CD8-positive, alpha-beta memory T cell (primary cell): ENCODE data around the gene PARP15. TPM values are rescaled to one million over a fixed set of nuclear protein-coding genes. Genes with fewer than 3 reads are reported as not detected.

Source experiments
- polyA plus RNA-seq: library from polyadenylated mRNA; unstranded; fragments of 300-500 nt; fragmentation: Illumina TruSeq; gene quantifications from one replicate; pipeline ENCODE4 v1.2.3, GENCODE V29; 2021
- total RNA-seq, 2 experiments: library from RNA; stranded (reverse); gene quantifications; one replicate each; pipeline ENCODE4 v1.2.3, GENCODE V29; 2021

The PARP15 gene
- total and polyA plus RNA-seq, 3 experiments from 2014 or later = 8.5 to 13.9 (median 12.7) TPM

Other genes starting within 250 kb of the PARP15 start
- gene MIX23, start 194.4 kb upstream of the PARP15 start, total RNA-seq = 100 to 1,000 TPM; 140 to 175 TPM
- gene MIX23, start 194.4 kb upstream of the PARP15 start, polyA plus RNA-seq = 11.3 TPM
- 10 to 100 TPM; 62.6 to 63.3 TPM for gene FAM162A, start 193.5 kb upstream of the PARP15 start, total RNA-seq
- 113 TPM for gene FAM162A, start 193.5 kb upstream of the PARP15 start, polyA plus RNA-seq
- 1 to 10 TPM; 4.6 to 4.8 TPM for gene WDR5B, start 161.6 kb upstream of the PARP15 start, total RNA-seq
- 1.6 TPM for gene WDR5B, start 161.6 kb upstream of the PARP15 start, polyA plus RNA-seq
- gene KPNA1, start 62.7 kb upstream of the PARP15 start, total RNA-seq = 10 to 100 TPM; 58.6 to 60.4 TPM
- gene KPNA1, start 62.7 kb upstream of the PARP15 start, polyA plus RNA-seq = 49.1 TPM
- 10 to 100 TPM; 13.2 to 13.4 TPM for gene PARP9, start 13.3 kb upstream of the PARP15 start, total RNA-seq
- 32.5 TPM for gene PARP9, start 13.3 kb upstream of the PARP15 start, polyA plus RNA-seq
- 10 to 100 TPM; 22.9 to 24.3 TPM for gene DTX3L, start 13.3 kb upstream of the PARP15 start, total RNA-seq
- 31.2 TPM for gene DTX3L, start 13.3 kb upstream of the PARP15 start, polyA plus RNA-seq
- gene PARP14, start 103.2 kb downstream of the PARP15 start, total RNA-seq = 10 to 100 TPM; 41.3 to 44.8 TPM
- gene PARP14, start 103.2 kb downstream of the PARP15 start, polyA plus RNA-seq = 16.6 TPM
- 10 to 100 TPM; 10.2 to 10.6 TPM for gene HSPBAP1, start 216.2 kb downstream of the PARP15 start, total RNA-seq
- gene HSPBAP1, start 216.2 kb downstream of the PARP15 start, polyA plus RNA-seq = 7.2 TPM
- gene SLC49A4, start 217.4 kb downstream of the PARP15 start, total RNA-seq = 1 to 10 TPM; 2.1 to 2.3 TPM
- gene SLC49A4, start 217.4 kb downstream of the PARP15 start, polyA plus RNA-seq = 1.6 TPM